GM12892 (cell line): Measurements from ENCODE around the gene PLK1.

Source experiments
- DNase-seq: peaks from one replicate; pipeline ENCODE4 v3.0.0; 2011; ENCODE audit not compliant: insufficient read length
- FAIRE-seq: peaks from 2 replicates; lab custom pipeline; 2011; peaks lifted over from hg19 to GRCh38; lab: Jason Lieb, UNC
- POLR2A ChIP-seq: IDR thresholded peaks from 2 replicates; pipeline ENCODE4 v1.6.1; 2011; ENCODE audit warnings: low read depth, low read length, control low read depth
- POLR2AphosphoS5 ChIP-seq: IDR thresholded peaks from 2 replicates; pipeline ENCODE4 v1.6.1; 2011; ENCODE audit warnings: low read depth, low read length, control low read depth
- TAF1 ChIP-seq: IDR thresholded peaks from 2 replicates; pipeline ENCODE4 v1.6.1; 2011; ENCODE audit warnings: low read depth, mild to moderate bottlenecking, control low read depth, low read length, borderline replicate concordance

The PLK1 gene

GRCh38 chr16:23687034-23687808, 8.5 kb downstream of the PLK1 start:
- DNase-seq, result no peak
- TF ChIP-seq POLR2A, result no peak
- TF ChIP-seq POLR2AphosphoS5, result no peak
- no peak for TF ChIP-seq TAF1
- FAIRE-seq, result no peak

- no peak for DNase-seq
- FAIRE-seq, result no peak
- TF ChIP-seq TAF1, result no peak
Measured at GRCh38 chr16:23689442-23690187, 10.9 kb downstream of the PLK1 start.

- no peak for TF ChIP-seq POLR2A
- no peak for TF ChIP-seq POLR2AphosphoS5
- TF ChIP-seq TAF1, result no peak
- DNase-seq (no peak), FAIRE-seq (no peak)
Measured at GRCh38 chr16:23690771-23691482, 12.2 kb downstream of the PLK1 start.

GRCh38 chr16:23691483-23692189, 12.9 kb downstream of the PLK1 start:
- FAIRE-seq, result no peak
- no peak for DNase-seq
- TF ChIP-seq POLR2AphosphoS5 (no peak), POLR2A (no peak), TAF1 (no peak)

GRCh38 chr16:23692190-23692837, 13.6 kb downstream of the PLK1 start:
- TF ChIP-seq POLR2AphosphoS5 (no peak), POLR2A (no peak), TAF1 (no peak)
- FAIRE-seq (no peak), DNase-seq (no peak)

- FAIRE-seq, result no peak
- no peak for TF ChIP-seq POLR2AphosphoS5
- no peak for TF ChIP-seq POLR2A
- no peak for TF ChIP-seq TAF1
- DNase-seq, result no peak
Measured at GRCh38 chr16:23694265-23694643, 15.6 kb downstream of the PLK1 start.

- no peak for DNase-seq
Measured at GRCh38 chr16:23694644-23695373, 16.1 kb downstream of the PLK1 start.

GRCh38 chr16:23695756-23696155, 17.1 kb downstream of the PLK1 start:
- no peak for TF ChIP-seq TAF1
- DNase-seq (no peak), FAIRE-seq (no peak)

More at GRCh38 chr16:23694644-23695373, 16.1 kb downstream of the PLK1 start:
- FAIRE-seq, result no peak
- no peak for TF ChIP-seq TAF1
- TF ChIP-seq POLR2AphosphoS5, result no peak

GRCh38 chr16:23699100-23699499, 20.4 kb downstream of the PLK1 start:
- DNase-seq (no peak), FAIRE-seq (no peak)
- TF ChIP-seq TAF1 (no peak), POLR2AphosphoS5 (no peak), POLR2A (no peak)

GRCh38 chr16:23700093-23700492, 21.4 kb downstream of the PLK1 start:
- FAIRE-seq, result no peak
- TF ChIP-seq POLR2AphosphoS5 (no peak), TAF1 (no peak), POLR2A (no peak)
- DNase-seq, result no peak
